Glutamatergic neuron (in vitro differentiated cells): ENCODE results near the gene CADM1. TPM values are rescaled to one million over a fixed set of nuclear protein-coding genes. Genes with fewer than 3 reads are reported as not detected.

Experiments used
- DNase-seq: peaks from one replicate; pipeline ENCODE4 v3.0.0; 2022
- H3K27ac Mint-ChIP-seq: one replicate; pipeline ENCODE4 v1.8.0; 2020; ENCODE audit warnings: mild to moderate bottlenecking, mixed read lengths, inconsistent platforms; ENCODE audit not compliant: unreplicated experiment
- H3K27me3 Mint-ChIP-seq: one replicate; pipeline ENCODE4 v1.8.0; 2020; ENCODE audit warnings: mild to moderate bottlenecking, moderate library complexity, mixed read lengths, inconsistent platforms; ENCODE audit not compliant: unreplicated experiment
- H3K36me3 Mint-ChIP-seq: one replicate; pipeline ENCODE4 v1.8.0; 2020; ENCODE audit warnings: mild to moderate bottlenecking, mixed read lengths, inconsistent platforms; ENCODE audit not compliant: unreplicated experiment
- H3K4me1 Mint-ChIP-seq: one replicate; pipeline ENCODE4 v1.8.0; 2020; ENCODE audit warnings: mild to moderate bottlenecking, low read depth, mixed read lengths, inconsistent platforms; ENCODE audit not compliant: unreplicated experiment
- H3K4me3 Mint-ChIP-seq: one replicate; pipeline ENCODE4 v1.8.0; 2020; ENCODE audit warnings: mild to moderate bottlenecking, mixed read lengths, inconsistent platforms; ENCODE audit not compliant: unreplicated experiment
- H3K9me3 Mint-ChIP-seq: one replicate; pipeline ENCODE4 v1.8.0; 2020; ENCODE audit warnings: mild to moderate bottlenecking, moderate library complexity, mixed read lengths, inconsistent platforms; ENCODE audit not compliant: unreplicated experiment
- total RNA-seq: library from RNA; stranded (reverse); fragmentation: NEBNext Ultra II Directional; extraction: Animal tissue kit (Norgen Biotek cat#: 25700); gene quantifications from one replicate; pipeline ENCODE4 v1.2.1, GENCODE V29; 2021; ENCODE audit not compliant: unreplicated experiment
- TF ChIP-seq, protein P1 (sequence below): fragments of 200-600 bp; sonication (generic); IDR thresholded peaks from one replicate; pipeline ENCODE4 v1.5.0; 2021; ENCODE audit not compliant: partially characterized antibody, unreplicated experiment

CADM1 gene
- total RNA-seq, 1 donor from 2014 or later, result 1,339 TPM

DNA sequence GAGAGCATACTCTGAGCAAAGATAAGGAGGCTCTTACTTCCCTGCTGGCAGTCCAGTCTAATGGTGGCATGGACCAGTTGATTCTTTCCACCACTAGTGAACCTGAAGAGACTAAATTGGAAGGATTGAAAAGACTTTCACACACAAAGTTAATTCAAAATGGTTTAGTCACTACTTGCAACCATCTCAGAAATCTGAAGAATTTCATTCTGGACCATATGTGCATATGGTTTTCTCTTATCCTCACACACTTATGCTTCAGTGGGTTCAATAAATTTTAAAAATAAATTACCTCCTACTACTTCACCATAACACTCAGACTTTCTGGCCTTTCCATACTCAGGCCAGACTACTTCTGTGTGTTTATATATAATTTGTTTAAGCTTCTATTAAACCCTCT lies 44.7 kb downstream of the CADM1 start:
- Mint-ChIP-seq H3K27ac (no peak overlapping the region), H3K9me3 (peaks cover 5% of the 10 kb centered on the region), H3K4me3 (no peak overlapping the region), H3K27me3 (peaks cover 2% of the 10 kb centered on the region), H3K4me1 (peaks cover 69% of the 10 kb centered on the region), H3K36me3 (no peaks in the 10 kb centered on the region)
- TF ChIP-seq, protein P1, sequence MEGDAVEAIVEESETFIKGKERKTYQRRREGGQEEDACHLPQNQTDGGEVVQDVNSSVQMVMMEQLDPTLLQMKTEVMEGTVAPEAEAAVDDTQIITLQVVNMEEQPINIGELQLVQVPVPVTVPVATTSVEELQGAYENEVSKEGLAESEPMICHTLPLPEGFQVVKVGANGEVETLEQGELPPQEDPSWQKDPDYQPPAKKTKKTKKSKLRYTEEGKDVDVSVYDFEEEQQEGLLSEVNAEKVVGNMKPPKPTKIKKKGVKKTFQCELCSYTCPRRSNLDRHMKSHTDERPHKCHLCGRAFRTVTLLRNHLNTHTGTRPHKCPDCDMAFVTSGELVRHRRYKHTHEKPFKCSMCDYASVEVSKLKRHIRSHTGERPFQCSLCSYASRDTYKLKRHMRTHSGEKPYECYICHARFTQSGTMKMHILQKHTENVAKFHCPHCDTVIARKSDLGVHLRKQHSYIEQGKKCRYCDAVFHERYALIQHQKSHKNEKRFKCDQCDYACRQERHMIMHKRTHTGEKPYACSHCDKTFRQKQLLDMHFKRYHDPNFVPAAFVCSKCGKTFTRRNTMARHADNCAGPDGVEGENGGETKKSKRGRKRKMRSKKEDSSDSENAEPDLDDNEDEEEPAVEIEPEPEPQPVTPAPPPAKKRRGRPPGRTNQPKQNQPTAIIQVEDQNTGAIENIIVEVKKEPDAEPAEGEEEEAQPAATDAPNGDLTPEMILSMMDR, result no peak
- no peak for DNase-seq

DNA sequence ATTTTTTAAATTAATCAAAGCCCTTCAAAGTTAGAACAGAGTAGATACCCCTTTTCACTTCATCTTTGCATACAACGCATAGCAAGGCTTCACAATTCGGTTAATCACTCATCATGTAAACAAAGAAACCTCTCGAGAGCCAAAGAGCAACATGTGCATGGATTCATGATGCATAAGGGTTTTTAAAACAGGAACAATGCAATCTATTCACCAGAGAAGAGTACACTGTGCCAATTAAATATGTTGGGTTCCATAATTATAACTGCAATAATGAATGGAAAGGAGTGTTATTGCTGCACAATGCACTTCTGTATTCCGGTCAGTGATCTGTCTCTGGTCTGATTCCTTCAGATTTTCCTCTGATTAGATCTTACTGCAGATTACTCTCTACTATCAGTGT lies 45.3 kb downstream of the CADM1 start:
- Mint-ChIP-seq H3K9me3 (peaks cover 5% of the 10 kb centered on the region), H3K27me3 (peaks cover 2% of the 10 kb centered on the region), H3K27ac (peak overlapping the region; percentile 4), H3K36me3 (no peaks in the 10 kb centered on the region), H3K4me3 (no peak overlapping the region), H3K4me1 (peaks cover 65% of the 10 kb centered on the region)
- DNase-seq, result no peak
- TF ChIP-seq, protein P1, result no peak

DNA sequence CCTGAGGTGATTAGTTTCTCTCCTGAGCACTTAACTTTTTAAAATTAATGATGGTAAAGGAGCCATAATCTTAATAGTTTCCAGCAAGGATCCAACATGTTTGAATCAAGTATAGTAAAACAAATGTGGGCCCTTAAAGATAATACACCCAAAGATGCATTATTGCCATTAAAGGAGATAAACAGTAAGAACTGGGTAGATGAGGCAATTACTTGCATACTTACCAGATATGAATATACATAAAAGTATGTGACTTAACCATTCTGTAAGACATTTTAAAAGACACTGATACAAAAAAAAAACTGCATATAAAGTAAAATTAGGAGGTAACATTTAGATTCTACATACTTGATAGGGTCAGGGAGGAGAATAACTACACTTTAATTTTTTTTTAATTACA lies 48.2 kb downstream of the CADM1 start:
- no peaks in the 10 kb centered on the region for H3K36me3 Mint-ChIP-seq
- DNase-seq, result no peak
- H3K4me1 Mint-ChIP-seq, result peaks cover 47% of the 10 kb centered on the region
- H3K9me3 Mint-ChIP-seq, result peaks cover 5% of the 10 kb centered on the region
- TF ChIP-seq, protein P1, result no peak
- H3K27me3 Mint-ChIP-seq, result peaks cover 3% of the 10 kb centered on the region
- H3K27ac Mint-ChIP-seq, result no peak overlapping the region
- H3K4me3 Mint-ChIP-seq, result no peak overlapping the region

DNA sequence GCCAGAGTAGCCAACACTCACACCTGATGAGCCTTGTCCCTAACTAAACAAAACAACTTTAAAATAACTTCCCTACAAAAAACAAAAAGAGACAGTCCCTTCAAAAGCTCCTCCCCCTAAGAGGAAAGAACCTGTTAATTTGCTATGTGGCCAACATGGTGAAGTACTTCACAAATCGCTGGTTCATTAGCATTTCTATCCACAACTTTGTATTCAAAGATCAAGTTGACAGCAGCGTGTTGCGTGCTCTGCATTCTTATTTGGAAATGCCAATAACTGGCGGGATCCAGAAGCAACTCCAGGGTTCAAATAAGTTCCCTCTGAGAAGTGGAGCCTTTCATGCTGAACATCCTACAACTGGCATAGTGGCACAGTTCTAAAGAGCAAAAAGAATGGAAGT lies 48.6 kb downstream of the CADM1 start:
- TF ChIP-seq, protein P1, result no peak
- Mint-ChIP-seq H3K4me3 (no peak overlapping the region), H3K4me1 (peaks cover 47% of the 10 kb centered on the region), H3K36me3 (no peaks in the 10 kb centered on the region), H3K27ac (no peak overlapping the region), H3K27me3 (peaks cover 3% of the 10 kb centered on the region), H3K9me3 (peaks cover 5% of the 10 kb centered on the region)
- no peak for DNase-seq

DNA sequence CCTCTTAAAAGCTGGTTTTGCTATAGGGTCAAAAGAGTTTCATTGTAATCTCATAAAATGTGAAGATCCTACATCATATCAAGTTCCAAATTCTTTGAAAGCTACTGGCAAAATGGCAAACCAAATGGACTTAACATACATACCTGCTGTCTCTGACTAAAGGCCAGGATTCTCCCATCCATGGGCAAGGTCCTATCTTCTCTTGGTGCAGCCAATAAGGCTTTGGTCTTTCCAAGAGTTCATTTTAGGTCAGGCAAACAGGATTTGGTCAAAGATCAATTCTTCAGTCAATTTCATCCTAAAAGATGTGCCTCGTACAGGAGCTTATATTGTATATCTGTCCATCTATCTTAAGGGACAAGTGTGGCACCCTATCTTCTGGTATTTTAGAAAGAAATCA lies 49.7 kb downstream of the CADM1 start:
- no peak overlapping the region for H3K4me3 Mint-ChIP-seq
- H3K4me1 Mint-ChIP-seq, result peaks cover 50% of the 10 kb centered on the region
- peaks cover 3% of the 10 kb centered on the region for H3K27me3 Mint-ChIP-seq
- TF ChIP-seq, protein P1, result no peak
- no peaks in the 10 kb centered on the region for H3K36me3 Mint-ChIP-seq
- no peak for DNase-seq
- H3K9me3 Mint-ChIP-seq, result peaks cover 8% of the 10 kb centered on the region
- H3K27ac Mint-ChIP-seq, result no peak overlapping the region
